Uterus (tissue), 4 donors: ENCODE data around the gene NUP54. TPM values are rescaled to one million over a fixed set of nuclear protein-coding genes. Genes with fewer than 3 reads are reported as not detected.

ENCODE experiments used
- DNase-seq, 2 donors: peaks; one replicate each; pipeline ENCODE4 v3.0.0-alpha.2; 2019 to 2020
- H3K27ac ChIP-seq, 2 donors: fragments of 200-600 bp; sonication (generic); 1 replicate in 1 of 2; 2 replicates in 1 of 2; pipeline ENCODE4 v1.5.1; 2016 to 2018
- H3K27me3 ChIP-seq, 2 donors: fragments of 200-600 bp; sonication (generic); one replicate each; pipeline ENCODE4 v1.5.1; 2018 to 2019; ENCODE audit warnings: control low read depth in 1 of 2
- H3K36me3 ChIP-seq, 2 donors: fragments of 200-600 bp; sonication (generic); one replicate each; pipeline ENCODE4 v1.5.1; 2019; ENCODE audit warnings: control low read depth in 1 of 2
- H3K4me1 ChIP-seq, 2 donors: fragments of 200-600 bp; sonication (generic); one replicate each; pipeline ENCODE4 v1.5.1; 2018 to 2019; ENCODE audit warnings: control low read depth in 1 of 2
- H3K4me3 ChIP-seq, 2 donors: fragments of 200-600 bp; sonication (generic); 1 replicate in 1 of 2; 2 replicates in 1 of 2; pipeline ENCODE4 v1.5.1; 2018 to 2019; ENCODE audit warnings: mild to moderate bottlenecking in 1 of 2
- H3K9me3 ChIP-seq, 2 donors: fragments of 200-600 bp; sonication (generic); one replicate each; pipeline ENCODE4 v1.5.1; 2019; ENCODE audit warnings: control low read depth in 1 of 2
- CTCF ChIP-seq, 4 experiments: fragments of 200-600 bp in 2 of 4; fragments of 450-650 bp in 2 of 4; sonication (generic) in 2 of 4; IDR thresholded peaks; one replicate each; pipeline ENCODE4 v1.5.1; 2016 to 2019; ENCODE audit warnings: antibody characterized with exemption in 4 of 4, mild to moderate bottlenecking in 2 of 4, moderate library complexity in 1 of 4
- POLR2A ChIP-seq, 2 donors: fragments of 450-650 bp; IDR thresholded peaks; one replicate each; pipeline ENCODE4 v1.6.1; 2016; ENCODE audit warnings: antibody characterized with exemption in 2 of 2, mild to moderate bottlenecking in 1 of 2, moderate library complexity in 1 of 2
- intact Hi-C: fragments of 100-400 bp; cut with DNase I; formaldehyde crosslinking; loops from one replicate; pipeline ENCODE4 v1.15.1; 2023; ENCODE audit warnings: low total_unique reads
- total RNA-seq, 4 donors: library from RNA; depleted of rRNA in 3 of 4; stranded (reverse); fragments of >200 nt in 3 of 4; gene quantifications; one replicate each; pipeline versions ENCODE4 v1.1.0 to v1.2.4, GENCODE V29; 2014 to 2023
- donor health status: DM: yes; HTN: yes; CAD: no.

The NUP54 gene
- total RNA-seq, 4 donors from 2014 or later: 31.2 to 99.5 (median 62.6) TPM

- Histone ChIP-seq H3K27me3 (no peaks in the 10 kb centered on the region), H3K36me3 (no peaks in the 10 kb centered on the region), H3K9me3 (no peaks in the 10 kb centered on the region), H3K4me3 (no peak overlapping the region), H3K4me1 (peaks cover 13 to 16% of the 10 kb centered on the region in 2 donors), H3K27ac (peak overlapping the region; percentile 38 to 79)
- intact Hi-C loops: no loop called here
- TF ChIP-seq POLR2A (IDR thresholded peaks at IDR 0.05) (no peak), CTCF (IDR thresholded peaks at IDR 0.05) (no peak)
- no peak for DNase-seq
Measured at GRCh38 chr4:76194325-76194724, 46.1 kb upstream of the NUP54 start.

GRCh38 chr4:76192236-76192635 lies 44.0 kb upstream of the NUP54 start:
- no peaks in the 10 kb centered on the region for H3K36me3 ChIP-seq
- H3K27ac ChIP-seq: no peak overlapping the region
- no peaks in the 10 kb centered on the region for H3K9me3 ChIP-seq
- intact Hi-C loops: no loop called here
- TF ChIP-seq POLR2A (IDR thresholded peaks at IDR 0.05) (no peak), CTCF (IDR thresholded peaks at IDR 0.05) (no peak)
- H3K27me3 ChIP-seq: no peaks in the 10 kb centered on the region
- H3K4me1 ChIP-seq: peaks cover 7% of the 10 kb centered on the region in 2 donors
- no peak for DNase-seq
- H3K4me3 ChIP-seq: no peak overlapping the region

GRCh38 chr4:76188557-76188956 lies 40.4 kb upstream of the NUP54 start:
- TF ChIP-seq POLR2A (IDR thresholded peaks at IDR 0.05): no peak
- DNase-seq: no peak

GRCh38 chr4:76188149-76188548 lies 40.0 kb upstream of the NUP54 start:
- intact Hi-C loops: no loop called here

More at GRCh38 chr4:76188557-76188956, 40.4 kb upstream of the NUP54 start:
- Histone ChIP-seq H3K36me3 (no peaks in the 10 kb centered on the region), H3K27ac (no peak overlapping the region), H3K27me3 (no peaks in the 10 kb centered on the region), H3K4me1 (no peaks in the 10 kb centered on the region), H3K9me3 (no peaks in the 10 kb centered on the region), H3K4me3 (no peak overlapping the region)
- intact Hi-C loops: no loop called here

GRCh38 chr4:76187152-76187551 lies 39.0 kb upstream of the NUP54 start:
- Histone ChIP-seq H3K9me3 (no peaks in the 10 kb centered on the region), H3K4me1 (no peaks in the 10 kb centered on the region), H3K27me3 (no peaks in the 10 kb centered on the region), H3K36me3 (no peaks in the 10 kb centered on the region), H3K4me3 (no peak overlapping the region), H3K27ac (no peak overlapping the region)
- intact Hi-C loops: no loop called here
- no peak for DNase-seq
- TF ChIP-seq CTCF (IDR thresholded peaks at IDR 0.05) (no peak), POLR2A (IDR thresholded peaks at IDR 0.05) (no peak)

More at GRCh38 chr4:76188149-76188548, 40.0 kb upstream of the NUP54 start:
- TF ChIP-seq CTCF (IDR thresholded peaks at IDR 0.05) (no peak), POLR2A (IDR thresholded peaks at IDR 0.05) (no peak)
- H3K9me3 ChIP-seq: no peaks in the 10 kb centered on the region
- no peaks in the 10 kb centered on the region for H3K4me1 ChIP-seq
- H3K27me3 ChIP-seq: no peaks in the 10 kb centered on the region
- no peak overlapping the region for H3K27ac ChIP-seq
- DNase-seq: no peak
- no peaks in the 10 kb centered on the region for H3K36me3 ChIP-seq
- H3K4me3 ChIP-seq: no peak overlapping the region

GRCh38 chr4:76182463-76182862 lies 34.3 kb upstream of the NUP54 start:
- TF ChIP-seq CTCF (IDR thresholded peaks at IDR 0.05): no peak
- no peak for TF ChIP-seq POLR2A (IDR thresholded peaks at IDR 0.05)
- Histone ChIP-seq H3K9me3 (no peaks in the 10 kb centered on the region), H3K27ac (no peak overlapping the region), H3K36me3 (no peaks in the 10 kb centered on the region), H3K27me3 (no peaks in the 10 kb centered on the region), H3K4me1 (no peaks in the 10 kb centered on the region), H3K4me3 (no peak overlapping the region)
- intact Hi-C loops: no loop called here
- DNase-seq: no peak
